Nephron progenitor cell (in vitro differentiated cells): ENCODE measurements around the gene NLGN2.

Source experiments
- DNase-seq: peaks from one replicate; pipeline ENCODE4 v3.0.0; 2021
- H3K27ac Mint-ChIP-seq: 2 replicates; pipeline ENCODE4 v1.8.0; 2021; ENCODE audit warnings: mild to moderate bottlenecking, moderate library complexity, mixed read lengths
- H3K27me3 Mint-ChIP-seq: 2 replicates; pipeline ENCODE4 v1.8.0; 2021; ENCODE audit warnings: mild to moderate bottlenecking, low read depth, mixed read lengths; ENCODE audit not compliant: poor library complexity
- H3K36me3 Mint-ChIP-seq: 2 replicates; pipeline ENCODE4 v1.8.0; 2021; ENCODE audit warnings: low read depth, mixed read lengths
- H3K4me1 Mint-ChIP-seq: 2 replicates; pipeline ENCODE4 v1.8.0; 2021; ENCODE audit warnings: mixed read lengths
- H3K4me3 Mint-ChIP-seq: 2 replicates; pipeline ENCODE4 v1.8.0; 2021; ENCODE audit warnings: mild to moderate bottlenecking, moderate library complexity, mixed read lengths
- H3K9me3 Mint-ChIP-seq: 2 replicates; pipeline ENCODE4 v1.8.0; 2021; ENCODE audit warnings: mild to moderate bottlenecking, moderate library complexity, mixed read lengths
- CTCF ChIP-seq: fragments of 200-600 bp; sonication (generic); IDR thresholded peaks from 2 replicates; pipeline ENCODE4 v1.5.0; 2021; ENCODE audit warnings: antibody characterized with exemption

Gene NLGN2

GRCh38 chr17:7432296-7432695 lies 24.7 kb downstream of the NLGN2 start:
- no peaks in the 10 kb centered on the region for H3K36me3 Mint-ChIP-seq
- DNase-seq: no peak
- no peak overlapping the region for H3K4me3 Mint-ChIP-seq
- peaks cover 34% of the 10 kb centered on the region for H3K27me3 Mint-ChIP-seq
- H3K27ac Mint-ChIP-seq: no peak overlapping the region
- H3K9me3 Mint-ChIP-seq: no peaks in the 10 kb centered on the region
- no peak for TF ChIP-seq CTCF
- H3K4me1 Mint-ChIP-seq: peaks cover 12% of the 10 kb centered on the region

GRCh38 chr17:7435676-7436555 lies 28.3 kb downstream of the NLGN2 start:
- no peaks in the 10 kb centered on the region for H3K9me3 Mint-ChIP-seq
- H3K4me1 Mint-ChIP-seq: peaks cover 39% of the 10 kb centered on the region
- peak overlapping the region; percentile 86 for H3K4me3 Mint-ChIP-seq
- no peak for TF ChIP-seq CTCF
- H3K36me3 Mint-ChIP-seq: no peaks in the 10 kb centered on the region
- no peak overlapping the region for H3K27ac Mint-ChIP-seq
- peak; percentile 55 for DNase-seq
- peaks cover 53% of the 10 kb centered on the region for H3K27me3 Mint-ChIP-seq

- TF ChIP-seq CTCF: peak; percentile 57
These were observed 29.1 kb downstream of the NLGN2 start for GRCh38 chr17:7436556-7437368.

GRCh38 chr17:7437369-7437863 lies 29.8 kb downstream of the NLGN2 start:
- Mint-ChIP-seq H3K9me3 (no peaks in the 10 kb centered on the region), H3K27me3 (peaks cover 55% of the 10 kb centered on the region), H3K36me3 (no peaks in the 10 kb centered on the region), H3K27ac (no peak overlapping the region), H3K4me3 (peak overlapping the region; percentile 86), H3K4me1 (peaks cover 54% of the 10 kb centered on the region)
- no peak for TF ChIP-seq CTCF
- no peak for DNase-seq

More at GRCh38 chr17:7436556-7437368, 29.1 kb downstream of the NLGN2 start:
- no peak overlapping the region for H3K27ac Mint-ChIP-seq
- H3K27me3 Mint-ChIP-seq: peaks cover 54% of the 10 kb centered on the region
- peak; percentile 85 for DNase-seq
- peaks cover 48% of the 10 kb centered on the region for H3K4me1 Mint-ChIP-seq
- H3K36me3 Mint-ChIP-seq: no peaks in the 10 kb centered on the region
- no peaks in the 10 kb centered on the region for H3K9me3 Mint-ChIP-seq
- peak overlapping the region; percentile 86 for H3K4me3 Mint-ChIP-seq

GRCh38 chr17:7437950-7438614 lies 30.4 kb downstream of the NLGN2 start:
- Mint-ChIP-seq H3K4me3 (peak overlapping the region; percentile 82), H3K27ac (no peak overlapping the region), H3K36me3 (no peaks in the 10 kb centered on the region), H3K4me1 (peaks cover 57% of the 10 kb centered on the region), H3K9me3 (no peaks in the 10 kb centered on the region), H3K27me3 (peaks cover 59% of the 10 kb centered on the region)
- no peak for TF ChIP-seq CTCF
- peak; percentile 86 for DNase-seq
